AG04450 (cell line): ENCODE results near the gene ZNF764. TPM values are rescaled to one million over a fixed set of nuclear protein-coding genes. Genes with fewer than 3 reads are reported as not detected.

Experiments used
- CTCF ChIA-PET: fragments of 300-600, 350-600 bp; formaldehyde crosslinking; extraction: SDS; loops from one replicate; lab custom pipeline; 2022; ENCODE audit warnings: antibody characterized with exemption, inconsistent platforms; lab: Charles Lee
- POLR2A ChIA-PET: fragments of 350-600 bp; formaldehyde crosslinking; extraction: SDS; loops from one replicate; lab custom pipeline; 2021; ENCODE audit warnings: antibody characterized with exemption, inconsistent platforms; lab: Yijun Ruan, JAX
- DNase-seq: peaks from one replicate; pipeline ENCODE4 v3.0.0-alpha.2; 2011; ENCODE audit warnings: low read depth, low spot score
- H3K27ac ChIP-seq: one replicate; pipeline ENCODE4 v1.5.1; 2012; ENCODE audit warnings: low read depth, low read length, control low read depth
- H3K27me3 ChIP-seq: one replicate; pipeline ENCODE4 v1.6.0; 2012; ENCODE audit warnings: low read length; ENCODE audit not compliant: control insufficient read depth, insufficient read depth
- H3K4me3 ChIP-seq: 2 replicates; pipeline ENCODE4 v1.5.1; 2011; ENCODE audit warnings: mild to moderate bottlenecking, low read depth, low read length, control low read depth
- H3K9me3 ChIP-seq: 2 replicates; pipeline ENCODE4 v1.5.1; 2012; ENCODE audit warnings: low read length; ENCODE audit not compliant: control insufficient read depth, insufficient read depth
- polyA plus RNA-seq: library from polyadenylated mRNA; depleted of rRNA; stranded (reverse); fragments of >200 nt; gene quantifications from 2 replicates; pipeline ENCODE4 v1.2.3, GENCODE V29; 2011
- TF ChIP-seq, protein P1 (sequence below): IDR thresholded peaks from 2 replicates; pipeline ENCODE4 v1.5.1; 2011; ENCODE audit warnings: low read depth, low read length, control low read depth, inconsistent platforms

Gene ZNF764
- polyA plus RNA-seq, 1 experiment: 2.5 TPM

DNA sequence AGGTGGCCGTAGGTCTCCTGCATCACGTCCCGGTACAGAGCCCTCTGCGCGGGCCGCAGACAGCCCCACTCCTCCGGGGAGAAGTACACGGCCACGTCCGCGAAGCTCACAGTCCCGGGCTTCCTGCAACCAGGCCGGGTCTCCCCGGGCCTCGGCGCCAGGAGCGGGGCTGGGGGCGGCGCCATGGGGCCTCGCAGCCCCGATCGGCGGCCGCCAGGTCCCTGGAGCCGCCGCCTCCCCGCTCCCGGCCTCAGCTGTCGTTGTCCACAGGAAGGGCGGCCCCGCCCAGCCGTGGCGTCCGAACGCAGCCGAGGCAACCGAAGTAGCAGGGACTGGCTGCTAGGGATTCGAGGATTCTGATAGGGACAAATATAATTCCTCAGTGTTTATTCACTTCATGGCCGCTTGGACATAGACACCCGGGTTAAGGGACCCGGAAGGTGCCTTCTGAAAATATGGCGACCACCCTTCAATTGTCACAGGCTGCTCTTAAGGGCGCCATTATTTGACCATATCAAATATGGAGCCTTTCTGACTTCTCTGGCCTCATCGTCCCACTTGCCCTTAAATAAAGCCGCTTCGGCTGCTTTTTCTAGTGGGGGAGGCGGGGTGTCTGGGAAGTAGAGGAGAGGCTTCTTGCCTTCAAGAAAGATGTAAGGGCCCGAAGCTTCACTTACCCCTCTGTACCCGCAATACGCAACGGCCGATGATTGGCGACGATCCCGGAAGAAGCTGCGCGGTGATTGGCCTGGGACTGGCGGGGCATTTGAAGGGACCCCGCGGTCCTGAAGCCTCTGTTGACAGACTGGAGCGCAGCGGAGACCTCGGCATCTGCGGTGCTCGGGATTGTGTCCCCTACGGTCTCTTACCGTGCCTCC, 13.5 kb upstream of the ZNF764 start, which contains the start of gene ZNF688:
TSS of gene ZNF688 (minus strand) at position 270 of the 878 bp plus-strand sequence. CDS start at position 185, 85 bp downstream.
- POLR2A ChIA-PET: interaction anchor here (0.7 to 2.2 kb wide), 14 partner anchors 13 to 164 kb away, joined by 3 to 12 read pairs (median 4); partner anchors contain the start of genes FBRS, PRR14, SEPHS2 and ZNF747

DNA sequence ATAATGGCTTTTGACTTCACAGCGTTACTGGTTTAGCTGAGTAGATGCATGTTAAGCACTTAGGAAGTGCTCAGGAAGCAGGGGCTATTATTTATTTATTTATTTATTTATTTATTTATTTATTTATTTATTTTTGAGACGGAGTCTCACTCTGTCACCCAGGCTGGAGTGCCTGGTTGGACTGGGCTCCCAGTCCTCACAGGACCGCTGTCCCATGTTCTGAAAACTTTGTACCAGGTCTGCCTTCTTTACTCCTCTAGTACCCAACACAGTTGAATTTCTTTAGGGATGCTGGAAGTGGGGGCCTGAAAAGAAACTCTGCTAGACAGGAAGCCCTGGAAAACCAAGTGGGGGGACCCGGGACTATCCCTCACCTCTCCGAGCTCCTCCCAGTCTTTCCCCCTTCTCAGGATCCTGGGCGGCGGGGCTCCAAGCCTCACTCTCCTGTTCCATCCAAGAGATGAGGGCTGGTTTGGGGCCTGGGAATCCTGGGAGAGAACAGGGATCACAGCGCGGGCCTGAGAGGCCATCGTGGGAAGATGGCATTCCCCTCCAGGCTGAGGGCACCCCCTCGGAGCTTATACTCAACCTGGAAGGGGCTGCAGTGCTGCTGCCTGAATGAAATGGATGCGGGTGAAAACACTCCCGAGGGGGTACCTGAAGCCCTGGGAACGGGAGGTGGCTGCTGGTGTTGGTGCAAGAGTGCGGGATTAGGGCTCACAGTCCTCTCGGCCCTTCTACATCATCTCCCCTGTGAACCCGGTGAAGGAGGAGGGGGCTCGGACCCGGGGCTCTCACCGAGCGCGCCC, 12.7 kb upstream of the ZNF764 start:
- CTCF ChIA-PET: no interaction called here
- peak overlapping the region; percentile 65 for H3K27ac ChIP-seq
- H3K9me3 ChIP-seq: no peaks in the 10 kb centered on the region; the same call in 1 of the 2 replicates
- H3K4me3 ChIP-seq: peak overlapping the region; percentile 69
- TF ChIP-seq, protein P1, sequence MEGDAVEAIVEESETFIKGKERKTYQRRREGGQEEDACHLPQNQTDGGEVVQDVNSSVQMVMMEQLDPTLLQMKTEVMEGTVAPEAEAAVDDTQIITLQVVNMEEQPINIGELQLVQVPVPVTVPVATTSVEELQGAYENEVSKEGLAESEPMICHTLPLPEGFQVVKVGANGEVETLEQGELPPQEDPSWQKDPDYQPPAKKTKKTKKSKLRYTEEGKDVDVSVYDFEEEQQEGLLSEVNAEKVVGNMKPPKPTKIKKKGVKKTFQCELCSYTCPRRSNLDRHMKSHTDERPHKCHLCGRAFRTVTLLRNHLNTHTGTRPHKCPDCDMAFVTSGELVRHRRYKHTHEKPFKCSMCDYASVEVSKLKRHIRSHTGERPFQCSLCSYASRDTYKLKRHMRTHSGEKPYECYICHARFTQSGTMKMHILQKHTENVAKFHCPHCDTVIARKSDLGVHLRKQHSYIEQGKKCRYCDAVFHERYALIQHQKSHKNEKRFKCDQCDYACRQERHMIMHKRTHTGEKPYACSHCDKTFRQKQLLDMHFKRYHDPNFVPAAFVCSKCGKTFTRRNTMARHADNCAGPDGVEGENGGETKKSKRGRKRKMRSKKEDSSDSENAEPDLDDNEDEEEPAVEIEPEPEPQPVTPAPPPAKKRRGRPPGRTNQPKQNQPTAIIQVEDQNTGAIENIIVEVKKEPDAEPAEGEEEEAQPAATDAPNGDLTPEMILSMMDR: no peak
- H3K27me3 ChIP-seq: peaks cover 4% of the 10 kb centered on the region
- no peak for DNase-seq
- POLR2A ChIA-PET: interaction anchor here (0.9 to 2.2 kb wide), 7 partner anchors 12 to 163 kb away, joined by 3 to 12 read pairs (median 5); partner anchors contain the start of genes PRR14, SEPHS2, ZNF764 and ZNF771

More for the DNA sequence above, 13.5 kb upstream of the ZNF764 start, which contains the start of gene ZNF688:
- Histone ChIP-seq H3K4me3 (peak within 1 kb of the TSS; percentile 69), H3K27ac (peak within 1 kb of the TSS; percentile 65), H3K9me3 (no peaks in the 10 kb centered on the region; the same call in 1 of the 2 replicates), H3K27me3 (no peaks in the 10 kb centered on the region)
- DNase-seq: peak; percentile 91
- TF ChIP-seq, protein P1: no peak
- CTCF ChIA-PET: interaction anchor here (1.0 to 1.2 kb wide), 2 partner anchors 57 to 162 kb away, joined by 3 read pairs; no protein-coding TSS in a partner anchor

DNA sequence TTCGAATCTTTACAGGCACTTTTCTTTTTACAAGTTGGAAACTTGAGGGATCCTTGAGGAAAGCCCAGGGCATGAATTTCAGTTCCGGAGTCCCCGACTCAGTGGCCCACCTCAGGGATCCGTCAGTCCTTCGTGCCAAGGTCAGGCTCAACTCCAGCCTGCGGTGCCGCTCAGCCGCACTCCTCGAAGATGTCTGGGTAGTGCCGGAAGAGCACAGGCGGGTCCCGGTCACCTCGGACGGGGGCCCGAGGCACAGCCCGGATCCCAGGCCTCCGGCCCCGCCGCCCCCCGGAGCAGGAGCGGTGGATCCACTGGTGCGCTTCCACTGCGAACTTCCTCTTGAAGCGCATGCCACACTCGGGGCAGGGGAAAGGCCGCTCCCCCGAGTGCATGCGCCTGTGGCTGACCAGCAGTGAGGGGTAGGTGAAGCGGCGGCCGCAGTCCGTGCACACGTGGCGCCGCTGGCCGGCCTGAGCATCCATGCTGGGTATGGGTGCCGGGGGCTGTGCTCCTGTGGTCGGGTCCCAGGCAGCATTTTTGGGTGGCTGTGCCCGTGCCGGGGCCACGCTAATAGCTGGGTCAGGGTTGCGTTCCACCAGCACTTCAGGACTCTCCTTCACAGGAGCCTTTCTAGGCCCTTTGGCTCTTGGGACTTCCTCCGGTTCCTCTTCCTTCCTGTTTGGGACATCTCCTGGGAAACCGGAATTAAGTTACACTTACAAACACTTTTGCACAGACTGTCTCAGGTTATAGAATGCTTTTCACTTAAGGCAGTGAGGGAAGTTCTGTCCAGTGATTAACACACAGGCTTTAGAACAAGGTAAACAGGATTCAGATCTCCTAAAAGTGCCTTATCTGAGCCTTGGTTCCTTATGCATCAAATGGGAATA, 11.8 kb upstream of the ZNF764 start:
- ChIA-PET CTCF (no interaction called here), POLR2A (interaction anchor here (2.1 kb wide), 1 partner anchor 12 kb away, joined by 6 read pairs; the partner anchor contains the start of gene ZNF764)
- Histone ChIP-seq H3K4me3 (no peak overlapping the region), H3K27ac (no peak overlapping the region), H3K9me3 (no peaks in the 10 kb centered on the region; the same call in 1 of the 2 replicates), H3K27me3 (peaks cover 4% of the 10 kb centered on the region)
- DNase-seq: no peak
- TF ChIP-seq, protein P1: no peak

DNA sequence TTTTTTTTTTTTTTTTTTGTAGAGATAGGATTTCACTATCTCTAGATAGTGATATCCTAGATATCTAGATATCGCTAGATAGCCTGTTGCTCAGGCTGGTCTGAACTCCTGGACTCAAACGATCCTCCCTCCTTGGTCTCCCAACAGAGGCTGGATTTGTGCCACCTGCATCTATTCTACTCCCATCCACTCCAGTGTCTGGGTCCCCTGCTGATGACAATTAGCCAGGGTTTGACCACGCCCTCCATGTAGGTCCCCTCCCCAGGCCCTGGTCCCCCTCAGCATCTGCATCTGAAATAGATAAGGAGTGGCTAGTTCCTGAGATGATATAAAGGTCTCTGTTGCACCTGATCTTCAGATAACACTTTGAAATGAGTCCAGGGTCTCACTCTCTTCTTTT, 11.1 kb upstream of the ZNF764 start:
- CTCF ChIA-PET: no interaction called here
- no peaks in the 10 kb centered on the region; the same call in 1 of the 2 replicates for H3K9me3 ChIP-seq
- no peak overlapping the region for H3K4me3 ChIP-seq
- no peak for DNase-seq
- peaks cover 4% of the 10 kb centered on the region for H3K27me3 ChIP-seq
- POLR2A ChIA-PET: no interaction called here
- TF ChIP-seq, protein P1: no peak
- no peak overlapping the region for H3K27ac ChIP-seq
